EL (cell line): ENCODE measurements around the gene ASMT.
A peak's percentile ranks its signal among the peaks of the same experiment; 100 is the strongest.
"Not testable (repeated sequence)": the region's sequence is repeated elsewhere in the genome, so short reads cannot be mapped to it uniquely, and the experiment has no call there.

Experiments
- DNase-seq: peaks from one replicate; pipeline ENCODE4 v3.0.0-alpha.2; 2016

Gene ASMT

GRCh38 chrX:1598021-1598875 lies 16.6 kb upstream of the ASMT start:
- DNase-seq = no peak

DNA sequence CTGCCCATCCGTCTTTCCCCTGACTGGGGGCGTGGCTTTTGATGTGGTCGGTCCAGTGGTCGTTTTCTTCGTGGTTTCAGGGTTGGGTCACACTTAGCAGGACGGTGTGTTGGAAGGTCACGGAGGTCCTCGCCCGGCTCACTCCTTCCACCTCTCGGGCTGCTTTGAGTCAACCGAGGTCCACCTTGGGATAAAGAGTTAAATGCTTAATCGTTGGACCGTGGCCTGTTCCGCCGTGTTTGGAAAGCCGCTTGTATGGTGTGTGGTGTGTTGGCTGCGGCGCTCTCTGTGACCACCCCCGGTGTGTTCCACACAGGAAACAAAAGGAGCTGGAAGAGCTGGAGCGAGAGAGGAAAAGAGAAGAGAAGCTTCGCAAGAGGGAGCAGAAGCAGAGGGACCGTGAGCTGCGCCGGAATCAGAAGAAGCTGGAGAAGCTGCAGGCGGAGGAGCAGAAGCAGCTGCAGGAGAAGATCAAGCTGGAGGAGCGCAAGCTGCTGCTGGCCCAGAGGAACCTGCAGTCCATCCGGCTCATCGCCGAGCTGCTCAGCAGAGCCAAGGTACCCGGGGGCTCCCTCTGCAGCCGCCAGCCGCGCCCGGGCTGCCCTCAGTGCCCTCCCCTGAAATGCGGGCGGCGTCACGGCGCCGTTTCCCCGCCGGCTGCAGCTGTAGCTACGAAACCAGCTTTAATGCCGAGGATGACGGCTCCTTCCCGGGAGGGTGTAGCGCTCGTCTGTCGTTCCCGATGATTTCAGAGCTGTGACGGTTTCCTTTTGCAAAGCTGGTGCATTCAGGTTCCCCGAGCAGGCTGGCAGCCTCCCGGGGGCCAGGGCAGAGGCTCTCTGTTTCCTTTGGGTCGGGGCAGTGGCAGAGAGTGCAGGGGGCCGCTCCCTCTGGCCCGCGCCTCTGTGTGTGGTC lies 15.7 kb upstream of the ASMT start:
- DNase-seq = no peak

DNA sequence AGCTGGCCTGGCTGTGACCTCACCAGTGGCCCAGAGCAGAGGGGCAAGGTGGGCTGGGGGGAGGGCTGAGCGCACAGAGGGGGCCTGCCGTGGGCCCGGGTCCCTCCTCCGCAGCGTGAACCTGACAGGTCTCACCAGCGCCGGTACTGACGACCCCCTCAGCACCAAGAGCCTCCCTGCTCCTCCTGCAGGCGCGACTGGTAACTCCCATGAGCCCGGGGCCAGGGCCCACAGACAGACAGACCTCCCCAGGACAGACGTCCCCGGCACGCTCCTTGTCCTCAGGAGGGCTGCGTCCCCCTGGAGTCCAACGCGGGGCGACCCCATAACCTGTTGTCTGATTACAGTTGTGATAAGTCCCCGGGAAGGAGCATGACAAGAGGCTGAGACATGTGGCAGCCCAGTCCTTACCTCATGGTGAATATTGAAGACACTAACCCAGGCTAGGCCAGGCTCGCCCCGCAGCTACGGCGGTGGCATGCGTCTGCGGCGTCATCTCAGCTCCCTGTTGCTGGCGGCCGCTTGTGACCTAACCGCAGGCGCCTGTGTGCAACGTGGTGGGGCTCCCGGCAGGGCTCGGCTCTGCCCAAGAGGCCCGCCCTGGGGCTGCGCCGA lies 15.0 kb upstream of the ASMT start:
- DNase-seq = no peak

GRCh38 chrX:1600406-1601050 lies 14.3 kb upstream of the ASMT start:
- no peak for DNase-seq

GRCh38 chrX:1601051-1601767 lies 13.7 kb upstream of the ASMT start:
- DNase-seq = no peak

- DNase-seq = no peak
Measured at GRCh38 chrX:1601768-1602085, 13.1 kb upstream of the ASMT start.

- DNase-seq = no peak
Measured at GRCh38 chrX:1602299-1602698, 12.6 kb upstream of the ASMT start.

DNA sequence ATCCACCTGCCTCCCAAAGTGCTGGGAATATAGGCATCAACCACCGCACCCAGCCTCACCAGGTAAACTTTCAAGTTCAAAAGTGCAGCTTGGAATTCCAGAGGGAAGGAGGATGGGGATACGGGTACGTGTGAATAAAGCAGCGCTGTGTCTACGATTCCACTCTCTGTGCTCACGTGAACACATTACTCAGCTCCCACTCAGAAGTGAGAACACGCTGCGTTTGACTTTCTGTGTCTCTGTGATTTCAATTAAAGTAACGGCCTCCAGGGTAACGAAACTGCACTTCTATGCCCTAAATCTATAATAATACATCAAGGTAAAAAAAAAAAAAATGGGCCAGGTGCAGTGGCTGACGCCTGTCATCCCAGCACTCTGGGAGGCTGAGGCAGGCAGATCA lies 8.4 kb upstream of the ASMT start:
- DNase-seq = no peak

GRCh38 chrX:1609311-1609710 lies 5.5 kb upstream of the ASMT start:
- peak; percentile 25 for DNase-seq

DNA sequence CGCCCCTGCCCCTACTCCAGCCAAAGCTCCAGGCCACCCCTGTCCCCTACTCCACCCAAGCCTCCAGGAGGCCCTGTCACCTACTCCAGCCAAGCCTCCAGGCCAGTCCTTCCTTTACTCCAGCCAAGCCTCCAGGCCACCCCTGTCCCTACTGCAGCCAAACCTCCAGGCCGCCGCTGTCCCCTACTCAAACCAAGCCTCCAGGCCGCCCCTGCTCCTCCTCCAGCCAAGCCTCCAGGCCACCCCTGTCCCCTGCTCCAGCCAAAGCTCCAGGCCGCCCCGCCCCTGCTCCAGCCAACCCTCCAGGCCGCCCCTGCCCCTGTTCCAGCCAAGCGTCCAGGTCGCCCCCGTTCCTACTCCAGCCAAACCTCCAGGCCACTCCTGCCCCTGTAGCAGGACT lies 5.1 kb upstream of the ASMT start:
- no peak for DNase-seq

GRCh38 chrX:1610166-1610565 lies 4.7 kb upstream of the ASMT start:
- no peak for DNase-seq

DNA sequence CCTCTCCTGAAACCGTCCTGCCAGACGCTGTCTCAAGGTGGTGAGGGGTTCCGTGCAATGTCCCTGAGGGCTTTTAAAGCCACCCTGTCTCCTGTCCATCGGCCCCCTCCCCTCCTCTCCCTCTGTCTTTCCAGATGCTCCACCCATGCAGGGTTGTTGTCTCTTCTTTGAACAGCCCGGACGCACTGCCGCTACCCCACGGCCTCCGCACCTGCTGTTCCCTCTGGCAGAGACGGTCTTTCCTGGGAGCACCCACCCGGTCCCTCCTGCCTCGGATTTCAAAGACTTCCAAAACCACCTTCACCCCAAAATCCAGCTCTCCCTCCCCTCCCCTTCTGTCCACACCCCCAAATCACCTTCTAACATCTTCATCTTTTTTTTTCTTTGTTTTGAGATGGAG lies 4.1 kb upstream of the ASMT start:
- no peak for DNase-seq

- DNase-seq = no peak
Measured at GRCh38 chrX:1612641-1613286, 2.1 kb upstream of the ASMT start.

GRCh38 chrX:1618689-1619088 lies 3.8 kb downstream of the ASMT start:
- DNase-seq = no peak

- DNase-seq = no peak
Measured at GRCh38 chrX:1623691-1624090, 8.8 kb downstream of the ASMT start.

DNA sequence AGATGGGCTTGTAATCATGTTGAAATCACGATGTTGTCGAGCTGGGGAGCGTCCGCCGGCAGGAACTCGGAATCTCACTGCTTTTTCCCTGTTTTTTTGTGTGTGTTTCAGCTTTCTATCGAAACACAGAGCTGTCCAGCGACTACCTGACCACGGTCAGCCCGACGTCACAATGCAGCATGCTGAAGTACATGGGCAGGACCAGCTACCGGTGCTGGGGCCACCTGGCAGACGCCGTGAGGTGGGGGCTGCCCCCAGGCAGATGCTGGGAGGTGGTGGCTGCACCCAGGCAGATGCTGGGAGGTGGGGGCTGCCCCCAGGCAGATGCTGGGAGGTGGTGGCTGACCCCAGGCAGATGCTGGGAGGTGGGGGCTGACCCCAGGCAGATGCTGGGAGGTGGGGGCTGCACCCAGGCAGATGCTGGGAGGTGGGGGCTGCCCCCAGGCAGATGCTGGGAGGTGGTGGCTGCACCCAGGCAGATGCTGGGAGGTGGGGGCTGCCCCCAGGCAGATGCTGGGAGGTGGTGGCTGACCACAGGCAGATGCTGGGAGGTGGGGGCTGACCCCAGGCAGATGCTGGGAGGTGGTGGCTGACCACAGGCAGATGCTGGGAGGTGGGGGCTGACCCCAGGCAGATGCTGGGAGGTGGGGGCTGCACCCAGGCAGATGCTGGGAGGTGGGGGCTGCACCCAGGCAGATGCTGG lies 9.4 kb downstream of the ASMT start:
- DNase-seq = not testable (repeated sequence)

GRCh38 chrX:1624861-1625215 lies 10.0 kb downstream of the ASMT start:
- not testable (repeated sequence) for DNase-seq

DNA sequence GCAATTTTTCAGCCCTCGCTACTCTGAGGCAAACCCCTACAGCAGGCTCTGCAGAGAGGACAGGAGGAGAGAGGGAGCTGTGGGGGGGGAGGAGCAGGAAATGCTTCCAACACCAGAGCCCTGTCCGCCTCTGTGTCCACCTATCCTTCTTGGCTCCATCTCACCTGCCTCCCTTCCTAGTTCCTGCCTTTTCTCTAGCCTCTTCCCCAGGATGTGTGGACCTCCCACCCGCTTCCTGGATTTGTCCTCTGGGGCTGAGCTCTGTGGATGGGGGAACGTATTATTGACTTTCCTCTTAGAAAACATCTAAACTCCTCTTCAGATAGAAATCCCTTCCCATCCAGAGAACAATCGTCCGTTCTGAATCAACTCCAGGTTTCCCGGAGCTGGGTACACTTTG lies 14.4 kb downstream of the ASMT start:
- no peak for DNase-seq

- no peak for DNase-seq
Measured at GRCh38 chrX:1646009-1646408, 31.1 kb downstream of the ASMT start.

- no peak for DNase-seq
Measured at GRCh38 chrX:1649621-1650020, 34.8 kb downstream of the ASMT start.
